Esophagus (tissue), 2 donors: ENCODE data around the gene KCTD8. TPM values are rescaled to one million over a fixed set of nuclear protein-coding genes. Genes with fewer than 3 reads are reported as not detected.

Source experiments
- H3K27ac ChIP-seq, 2 donors: one replicate each; pipeline ENCODE4 v1.5.1; 2013; ENCODE audit warnings: low read depth in 2 of 2, mild to moderate bottlenecking in 2 of 2, inconsistent platforms in 1 of 2, low read length in 1 of 2, moderate library complexity in 1 of 2
- H3K27me3 ChIP-seq, 2 donors: one replicate each; pipeline ENCODE4 v1.6.1; 2013; ENCODE audit warnings: low read length in 2 of 2, control low read depth in 1 of 2, mild to moderate bottlenecking in 1 of 2; ENCODE audit not compliant: insufficient read depth in 2 of 2, control insufficient read depth in 1 of 2
- H3K36me3 ChIP-seq, 2 donors: one replicate each; pipeline ENCODE4 v1.6.1; 2013; ENCODE audit warnings: low read length in 1 of 2; ENCODE audit not compliant: control insufficient read depth in 2 of 2, insufficient read depth in 2 of 2
- H3K4me1 ChIP-seq, 2 donors: one replicate each; pipeline ENCODE4 v1.6.1; 2013; ENCODE audit warnings: low read length in 1 of 2; ENCODE audit not compliant: control insufficient read depth in 2 of 2, insufficient read depth in 2 of 2
- H3K4me3 ChIP-seq, 2 donors: one replicate each; pipeline ENCODE4 v1.5.1; 2013; ENCODE audit warnings: low read length in 2 of 2, mild to moderate bottlenecking in 2 of 2, low read depth in 1 of 2, moderate library complexity in 1 of 2
- H3K9me3 ChIP-seq, 2 donors: one replicate each; pipeline ENCODE4 v1.6.1; 2013; ENCODE audit warnings: mild to moderate bottlenecking in 2 of 2, low read depth in 1 of 2, low read length in 1 of 2, moderate library complexity in 1 of 2; ENCODE audit not compliant: control insufficient read depth in 2 of 2, insufficient read depth in 1 of 2
- whole genome bisulfite sequencing, 2 donors: extraction: QIAGEN DNeasy Blood & Tissue Kit; methylation state at CpG; one replicate each; pipeline ENCODE4 v1.1.7; 2013; 5-methylcytosine and 5-hydroxymethylcytosine counted together
- polyA plus RNA-seq, 2 donors: library from polyadenylated mRNA; stranded (reverse); fragments of 200-250 nt; gene quantifications; one replicate each; pipeline ENCODE4 v1.2.3, GENCODE V29; 2013
- donor health status: healthy with polysubstance abuse.
- donor health status: Bipolar disorder and iron deficiency.

Gene KCTD8
- polyA plus RNA-seq, 2 donors = 0.02 to 0.09 TPM

- no peaks in the 10 kb centered on the region for H3K4me1 ChIP-seq
- WGBS, 2 donors = 73% methylated on average over 2 of the region's 2 CpGs
- H3K27ac ChIP-seq = no peak overlapping the region
- H3K36me3 ChIP-seq = no peaks in the 10 kb centered on the region
- no peak overlapping the region for H3K4me3 ChIP-seq
- H3K9me3 ChIP-seq = no peaks in the 10 kb centered on the region
- H3K27me3 ChIP-seq = no peaks in the 10 kb centered on the region
Measured at GRCh38 chr4:44256414-44256813, 192.2 kb downstream of the KCTD8 start.

GRCh38 chr4:44237643-44238042 lies 211.0 kb downstream of the KCTD8 start:
- no peaks in the 10 kb centered on the region for H3K27me3 ChIP-seq
- H3K4me3 ChIP-seq = no peak overlapping the region
- no peaks in the 10 kb centered on the region for H3K4me1 ChIP-seq
- no peak overlapping the region for H3K27ac ChIP-seq
- no peaks in the 10 kb centered on the region for H3K36me3 ChIP-seq
- no peaks in the 10 kb centered on the region for H3K9me3 ChIP-seq

GRCh38 chr4:44235897-44236296 lies 212.7 kb downstream of the KCTD8 start:
- Histone ChIP-seq H3K36me3 (no peaks in the 10 kb centered on the region), H3K4me1 (no peaks in the 10 kb centered on the region), H3K27me3 (no peaks in the 10 kb centered on the region), H3K27ac (no peak overlapping the region), H3K4me3 (no peak overlapping the region), H3K9me3 (no peaks in the 10 kb centered on the region)
- 85 to 88% methylated on average over 3 of the region's 3 CpGs for WGBS, 2 donors

- Histone ChIP-seq H3K36me3 (no peaks in the 10 kb centered on the region), H3K4me3 (no peak overlapping the region), H3K27me3 (no peaks in the 10 kb centered on the region), H3K4me1 (no peaks in the 10 kb centered on the region), H3K27ac (no peak overlapping the region), H3K9me3 (peaks cover 0 to 2% of the 10 kb centered on the region in 2 donors)
- WGBS, 2 donors = 36 to 43% methylated on average over 1 of the region's 1 CpG
Measured at GRCh38 chr4:44232262-44232661, 216.3 kb downstream of the KCTD8 start.

- H3K4me1 ChIP-seq = no peaks in the 10 kb centered on the region
- WGBS, 2 donors = 72 to 78% methylated on average over 2 of the region's 2 CpGs
- H3K4me3 ChIP-seq = no peak overlapping the region
- peaks cover 0 to 2% of the 10 kb centered on the region in 2 donors for H3K9me3 ChIP-seq
- H3K27ac ChIP-seq = no peak overlapping the region
- H3K36me3 ChIP-seq = no peaks in the 10 kb centered on the region
- H3K27me3 ChIP-seq = no peaks in the 10 kb centered on the region
Measured at GRCh38 chr4:44231006-44231405, 217.6 kb downstream of the KCTD8 start.

DNA sequence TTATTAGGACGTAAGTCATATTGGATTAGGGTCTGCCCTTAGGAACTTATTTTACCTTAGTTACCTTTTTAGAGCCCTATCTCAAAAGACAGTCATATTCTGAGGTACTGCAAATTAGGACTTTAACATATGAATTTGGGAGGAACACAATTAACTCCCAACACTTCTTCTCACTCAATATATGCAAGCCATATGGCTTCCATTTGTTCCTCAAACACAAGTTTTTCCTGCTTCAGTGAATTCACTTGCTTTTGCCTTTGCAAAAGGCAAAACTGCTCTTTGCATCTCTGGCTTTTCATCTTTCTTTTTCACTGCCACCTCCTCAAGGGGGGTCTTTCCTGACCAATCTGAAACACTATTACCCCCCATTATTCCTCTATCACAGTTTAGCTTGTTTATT lies 220.3 kb downstream of the KCTD8 start:
- H3K4me1 ChIP-seq = no peaks in the 10 kb centered on the region
- H3K27me3 ChIP-seq = no peaks in the 10 kb centered on the region
- no peak overlapping the region for H3K4me3 ChIP-seq
- no peak overlapping the region for H3K27ac ChIP-seq
- WGBS, 2 donors = 74 to 76% methylated on average over 1 of the region's 1 CpG
- no peaks in the 10 kb centered on the region for H3K36me3 ChIP-seq
- peaks cover 0 to 2% of the 10 kb centered on the region in 2 donors for H3K9me3 ChIP-seq

GRCh38 chr4:44221407-44221806 lies 227.2 kb downstream of the KCTD8 start:
- Histone ChIP-seq H3K27ac (no peak overlapping the region), H3K9me3 (no peaks in the 10 kb centered on the region), H3K27me3 (no peaks in the 10 kb centered on the region), H3K4me1 (no peaks in the 10 kb centered on the region), H3K36me3 (no peaks in the 10 kb centered on the region), H3K4me3 (no peak overlapping the region)
- 69 to 81% methylated on average over 4 of the region's 4 CpGs for WGBS, 2 donors

DNA sequence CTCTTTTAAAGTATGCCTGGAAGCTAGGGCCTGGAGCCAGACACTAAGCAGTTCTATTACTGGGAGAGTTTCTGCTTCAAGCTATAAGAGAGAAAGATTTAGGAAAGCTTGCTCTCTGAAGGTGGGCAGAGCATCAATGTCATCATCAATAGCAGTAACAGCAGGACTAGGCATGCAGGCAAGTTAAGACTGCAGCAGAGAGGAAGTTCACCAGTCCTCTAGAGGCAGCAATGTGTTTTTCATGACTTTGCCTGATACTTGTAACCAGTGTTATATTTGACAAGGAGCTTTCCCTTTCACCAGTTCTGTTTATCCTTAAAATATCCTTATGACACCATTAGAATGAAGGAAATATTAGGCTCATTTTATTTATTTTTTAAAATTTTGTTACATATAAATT lies 237.9 kb downstream of the KCTD8 start:
- Histone ChIP-seq H3K4me3 (no peak overlapping the region), H3K9me3 (peaks cover 0 to 2% of the 10 kb centered on the region in 2 donors), H3K27me3 (no peaks in the 10 kb centered on the region), H3K27ac (no peak overlapping the region), H3K4me1 (no peaks in the 10 kb centered on the region), H3K36me3 (no peaks in the 10 kb centered on the region)

DNA sequence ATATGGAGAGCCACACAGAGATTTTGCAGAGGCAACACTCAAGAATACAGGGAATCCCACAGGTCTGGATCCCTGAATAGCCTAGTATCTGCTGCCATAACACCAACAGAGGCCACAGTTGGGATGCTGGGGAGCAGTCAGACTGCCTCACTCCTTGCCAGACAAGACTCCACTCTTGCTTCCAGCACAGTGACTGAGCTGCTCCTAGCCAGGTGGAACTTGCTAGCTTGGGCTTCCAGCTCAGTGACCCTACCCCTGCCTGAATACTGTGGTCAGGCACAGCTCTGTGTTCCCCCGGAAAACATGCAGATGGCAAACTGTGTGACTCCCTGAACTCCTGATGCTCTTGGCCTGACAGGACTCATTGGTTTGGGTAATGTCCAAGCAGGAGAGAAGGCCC lies 251.8 kb downstream of the KCTD8 start:
- no peak overlapping the region for H3K4me3 ChIP-seq
- 91 to 93% methylated on average over 1 of the region's 1 CpG for WGBS, 2 donors

GRCh38 chr4:44194365-44194764 lies 254.2 kb downstream of the KCTD8 start:
- H3K27me3 ChIP-seq = no peaks in the 10 kb centered on the region
- H3K4me3 ChIP-seq = no peak overlapping the region
- no peaks in the 10 kb centered on the region for H3K9me3 ChIP-seq
- no peak overlapping the region for H3K27ac ChIP-seq
- H3K36me3 ChIP-seq = no peaks in the 10 kb centered on the region
- no peaks in the 10 kb centered on the region for H3K4me1 ChIP-seq
- WGBS, 2 donors = 57 to 79% methylated on average over 1 of the region's 1 CpG

More for the DNA sequence above, 251.8 kb downstream of the KCTD8 start:
- Histone ChIP-seq H3K27me3 (no peaks in the 10 kb centered on the region), H3K4me1 (no peaks in the 10 kb centered on the region), H3K27ac (no peak overlapping the region), H3K36me3 (no peaks in the 10 kb centered on the region), H3K9me3 (no peaks in the 10 kb centered on the region)
